ENCODE data around the gene RBP3. TPM values are rescaled to one million over a fixed set of nuclear protein-coding genes. Genes with fewer than 3 reads are reported as not detected.
"Not testable (repeated sequence)": the region's sequence is repeated elsewhere in the genome, so short reads cannot be mapped to it uniquely, and the experiment has no call there.

Gene RBP3
- total RNA-seq, 2 donors from 2014 or later, result not detected

GRCh38 chr10:47381427-47382379, 33.5 kb downstream of the RBP3 start:
- H3K27ac Mint-ChIP-seq, result no peak overlapping the region
- H3K9me3 ChIP-seq (ENCODE audit: control insufficient read depth, low read length, poor library complexity, severe bottlenecking), result no peaks in the 10 kb centered on the region
- H3K27me3 Mint-ChIP-seq, result peaks cover 71% of the 10 kb centered on the region
- H3K4me1 Mint-ChIP-seq, result peaks cover 24% of the 10 kb centered on the region
- no peak overlapping the region for H3K4me3 Mint-ChIP-seq
- H3K36me3 Mint-ChIP-seq (ENCODE audit: low read depth), result peaks cover 12% of the 10 kb centered on the region
- no peak for ATAC-seq
- DNase-seq, result no peak

DNA sequence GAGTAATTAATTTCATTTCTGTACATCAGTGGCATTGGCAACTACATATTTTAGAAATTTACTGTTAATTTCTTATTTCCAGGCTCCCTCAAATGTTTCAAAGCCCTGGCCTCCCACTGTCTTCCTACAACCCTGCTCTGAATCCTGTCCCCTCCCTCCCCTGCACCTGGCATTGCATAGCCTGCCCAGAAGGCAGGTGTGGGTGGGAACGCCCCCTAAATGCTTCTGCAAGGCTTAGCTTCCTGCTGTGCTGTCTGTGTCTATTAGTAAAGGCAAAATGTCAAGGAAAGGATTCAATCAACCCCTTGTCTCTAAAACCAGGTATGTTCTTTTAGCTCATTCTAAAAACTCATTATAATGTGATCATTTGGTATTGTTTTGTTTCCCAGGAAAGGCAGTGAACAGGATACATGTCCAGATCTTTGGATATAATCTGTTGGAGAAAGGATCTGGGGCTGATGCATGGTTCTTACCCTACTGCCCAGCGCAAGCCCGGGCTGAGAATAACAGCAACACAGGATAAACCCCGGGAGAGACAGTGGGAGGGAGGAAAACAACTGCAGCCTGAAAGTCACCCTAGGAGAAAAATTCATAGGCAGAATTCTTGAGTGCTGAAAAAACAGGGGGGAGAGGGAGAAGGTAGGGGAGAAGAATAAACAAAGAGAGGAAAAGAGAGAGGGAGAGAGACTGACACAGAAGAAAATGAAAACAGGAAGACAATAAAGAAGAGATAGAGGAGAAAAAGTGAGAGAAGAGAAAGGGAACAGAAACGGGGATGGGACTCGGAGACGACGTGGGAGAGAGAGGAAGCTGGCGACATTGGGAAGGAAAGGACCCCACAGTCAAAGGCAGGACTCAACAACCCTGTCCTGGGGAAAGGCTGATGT, 35.3 kb downstream of the RBP3 start:
- DNase-seq, result no peak
- H3K4me1 Mint-ChIP-seq, result peaks cover 14% of the 10 kb centered on the region
- H3K36me3 Mint-ChIP-seq (ENCODE audit: low read depth), result peaks cover 11% of the 10 kb centered on the region
- H3K4me3 Mint-ChIP-seq, result peak overlapping the region; percentile 95
- no peak for ATAC-seq
- no peaks in the 10 kb centered on the region for H3K9me3 ChIP-seq (ENCODE audit: control insufficient read depth, low read length, poor library complexity, severe bottlenecking)
- H3K27me3 Mint-ChIP-seq, result peaks cover 54% of the 10 kb centered on the region
- H3K27ac Mint-ChIP-seq, result peak overlapping the region; percentile 78

GRCh38 chr10:47384148-47384921, 36.2 kb downstream of the RBP3 start, which contains the start of gene ZNF488:
TSS of gene ZNF488 (minus strand) at chr10:47384293. CDS start at chr10:47368829, 15,464 bp downstream.
- H3K9me3 ChIP-seq (ENCODE audit: control insufficient read depth, low read length, poor library complexity, severe bottlenecking), result no peaks in the 10 kb centered on the region
- Mint-ChIP-seq H3K36me3 (ENCODE audit: low read depth) (peaks cover 11% of the 10 kb centered on the region), H3K4me1 (peaks cover 14% of the 10 kb centered on the region), H3K27me3 (peaks cover 46% of the 10 kb centered on the region), H3K27ac (peak within 1 kb of the TSS; percentile 78), H3K4me3 (peak within 1 kb of the TSS; percentile 95)
- ATAC-seq, result peak; percentile 94
- DNase-seq, result peak; percentile 43 to 66 (median 49)

DNA sequence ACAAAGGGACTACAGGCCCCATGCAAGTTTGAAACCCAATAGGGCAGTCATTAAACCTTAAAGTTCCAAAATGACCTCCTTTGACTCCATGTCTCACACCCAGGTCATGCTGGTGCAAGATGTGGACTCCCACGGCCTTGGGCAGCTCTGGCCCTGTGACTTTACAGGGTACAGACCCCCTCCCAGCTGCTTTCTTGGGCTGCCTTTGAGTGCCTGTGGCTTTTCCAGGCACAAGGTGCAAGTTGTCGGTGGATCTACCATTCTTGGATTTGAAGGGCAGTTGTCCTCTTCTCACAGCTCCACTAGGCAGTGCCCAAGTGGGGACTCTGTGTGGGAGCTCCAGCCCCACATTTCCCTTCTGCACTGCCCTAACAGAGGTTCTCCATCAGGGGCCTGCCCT, 37.9 kb downstream of the RBP3 start:
- DNase-seq; ATAC-seq; H3K4me3 Mint-ChIP-seq; H3K9me3 ChIP-seq (ENCODE audit: control insufficient read depth, low read length, poor library complexity, severe bottlenecking); H3K27ac Mint-ChIP-seq: not testable (repeated sequence)
- Mint-ChIP-seq H3K27me3 (peaks cover 30% of the 10 kb centered on the region), H3K36me3 (ENCODE audit: low read depth) (peaks cover 11% of the 10 kb centered on the region), H3K4me1 (peaks cover 14% of the 10 kb centered on the region)

DNA sequence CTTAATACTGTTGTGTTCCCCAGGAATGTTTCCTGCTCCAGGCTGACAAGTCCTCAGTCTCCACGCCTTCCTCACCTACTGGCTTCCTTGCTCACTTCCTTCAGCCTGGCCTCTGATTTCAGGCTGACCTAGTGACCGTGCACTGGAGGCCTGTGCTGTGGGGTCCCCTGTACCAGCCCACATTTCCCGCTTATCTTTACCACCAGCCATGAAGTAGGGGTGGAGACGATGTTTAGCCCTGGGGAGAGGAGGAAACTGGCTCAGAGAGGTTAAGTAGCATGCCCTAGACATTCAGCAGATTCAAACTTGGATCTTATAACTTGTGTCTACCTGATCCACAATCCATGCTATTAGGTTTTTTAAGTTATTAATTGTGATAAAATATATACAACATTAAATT, 40.7 kb downstream of the RBP3 start:
- ATAC-seq, result no peak
- Mint-ChIP-seq H3K4me1 (peaks cover 5% of the 10 kb centered on the region), H3K36me3 (ENCODE audit: low read depth) (peaks cover 5% of the 10 kb centered on the region), H3K27me3 (peaks cover 29% of the 10 kb centered on the region), H3K27ac (no peak overlapping the region), H3K4me3 (no peak overlapping the region)
- no peak for DNase-seq
- H3K9me3 ChIP-seq (ENCODE audit: control insufficient read depth, low read length, poor library complexity, severe bottlenecking), result no peaks in the 10 kb centered on the region

- Mint-ChIP-seq H3K27ac (no peak overlapping the region), H3K4me3 (no peak overlapping the region), H3K36me3 (ENCODE audit: low read depth) (peaks cover 4% of the 10 kb centered on the region), H3K4me1 (peaks cover 4% of the 10 kb centered on the region), H3K27me3 (peaks cover 34% of the 10 kb centered on the region)
- ATAC-seq (no peak), DNase-seq (no peak)
- no peaks in the 10 kb centered on the region for H3K9me3 ChIP-seq (ENCODE audit: control insufficient read depth, low read length, poor library complexity, severe bottlenecking)
These were observed 41.5 kb downstream of the RBP3 start for GRCh38 chr10:47389619-47390018.

GRCh38 chr10:47396311-47396717, 48.2 kb downstream of the RBP3 start:
- DNase-seq (no peak), ATAC-seq (no peak)
- Mint-ChIP-seq H3K27ac (no peak overlapping the region), H3K27me3 (peaks cover 87% of the 10 kb centered on the region), H3K4me1 (no peaks in the 10 kb centered on the region), H3K4me3 (no peak overlapping the region), H3K36me3 (ENCODE audit: low read depth) (peaks cover 9% of the 10 kb centered on the region)
- no peaks in the 10 kb centered on the region for H3K9me3 ChIP-seq (ENCODE audit: control insufficient read depth, low read length, poor library complexity, severe bottlenecking)

GRCh38 chr10:47397256-47397655, 49.1 kb downstream of the RBP3 start:
- peaks cover 9% of the 10 kb centered on the region for H3K36me3 Mint-ChIP-seq (ENCODE audit: low read depth)
- ATAC-seq (no peak), DNase-seq (no peak)
- H3K27me3 Mint-ChIP-seq, result peaks cover 86% of the 10 kb centered on the region
- no peaks in the 10 kb centered on the region for H3K9me3 ChIP-seq (ENCODE audit: control insufficient read depth, low read length, poor library complexity, severe bottlenecking)
- no peak overlapping the region for H3K4me3 Mint-ChIP-seq
- no peak overlapping the region for H3K27ac Mint-ChIP-seq
- H3K4me1 Mint-ChIP-seq, result peaks cover 1% of the 10 kb centered on the region

GRCh38 chr10:47400251-47400650, 52.1 kb downstream of the RBP3 start:
- H3K27me3 Mint-ChIP-seq, result peaks cover 79% of the 10 kb centered on the region
- DNase-seq, result no peak
- H3K9me3 ChIP-seq (ENCODE audit: control insufficient read depth, low read length, poor library complexity, severe bottlenecking), result no peaks in the 10 kb centered on the region

DNA sequence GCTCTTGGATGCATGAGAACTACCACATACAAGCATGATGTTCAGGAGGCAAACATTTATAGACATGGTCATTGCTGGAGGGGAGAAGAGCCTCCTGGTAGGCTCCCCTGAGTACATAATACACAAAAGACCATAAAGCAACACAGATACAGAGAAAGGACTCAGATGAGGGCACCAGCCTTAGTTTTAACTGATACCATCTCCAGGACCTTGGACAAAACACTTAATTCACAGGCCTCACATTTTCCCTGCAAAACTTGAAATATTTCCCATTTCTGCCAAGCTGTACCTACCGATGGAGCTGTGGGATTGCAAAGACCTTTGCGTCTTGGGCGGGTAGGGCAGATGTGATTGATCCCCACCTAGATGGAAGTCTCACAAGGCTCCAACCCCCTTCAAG, 52.6 kb downstream of the RBP3 start:
- H3K27me3 Mint-ChIP-seq, result peaks cover 74% of the 10 kb centered on the region
- ATAC-seq, result no peak
- H3K27ac Mint-ChIP-seq, result no peak overlapping the region
- H3K4me3 Mint-ChIP-seq, result no peak overlapping the region
- no peak for DNase-seq
- no peaks in the 10 kb centered on the region for H3K9me3 ChIP-seq (ENCODE audit: control insufficient read depth, low read length, poor library complexity, severe bottlenecking)
- H3K36me3 Mint-ChIP-seq (ENCODE audit: low read depth), result peaks cover 7% of the 10 kb centered on the region
- H3K4me1 Mint-ChIP-seq, result peaks cover 2% of the 10 kb centered on the region

More at GRCh38 chr10:47400251-47400650, 52.1 kb downstream of the RBP3 start:
- H3K27ac Mint-ChIP-seq, result no peak overlapping the region
- H3K4me1 Mint-ChIP-seq, result peaks cover 2% of the 10 kb centered on the region
- no peak for ATAC-seq
- H3K36me3 Mint-ChIP-seq (ENCODE audit: low read depth), result peaks cover 11% of the 10 kb centered on the region
- H3K4me3 Mint-ChIP-seq, result no peak overlapping the region

GRCh38 chr10:47401210-47401609, 53.0 kb downstream of the RBP3 start:
- Mint-ChIP-seq H3K36me3 (ENCODE audit: low read depth) (peaks cover 6% of the 10 kb centered on the region), H3K4me3 (no peak overlapping the region), H3K4me1 (peaks cover 2% of the 10 kb centered on the region), H3K27ac (no peak overlapping the region), H3K27me3 (peaks cover 70% of the 10 kb centered on the region)
- H3K9me3 ChIP-seq (ENCODE audit: control insufficient read depth, low read length, poor library complexity, severe bottlenecking), result no peaks in the 10 kb centered on the region
- ATAC-seq (no peak), DNase-seq (no peak)

DNA sequence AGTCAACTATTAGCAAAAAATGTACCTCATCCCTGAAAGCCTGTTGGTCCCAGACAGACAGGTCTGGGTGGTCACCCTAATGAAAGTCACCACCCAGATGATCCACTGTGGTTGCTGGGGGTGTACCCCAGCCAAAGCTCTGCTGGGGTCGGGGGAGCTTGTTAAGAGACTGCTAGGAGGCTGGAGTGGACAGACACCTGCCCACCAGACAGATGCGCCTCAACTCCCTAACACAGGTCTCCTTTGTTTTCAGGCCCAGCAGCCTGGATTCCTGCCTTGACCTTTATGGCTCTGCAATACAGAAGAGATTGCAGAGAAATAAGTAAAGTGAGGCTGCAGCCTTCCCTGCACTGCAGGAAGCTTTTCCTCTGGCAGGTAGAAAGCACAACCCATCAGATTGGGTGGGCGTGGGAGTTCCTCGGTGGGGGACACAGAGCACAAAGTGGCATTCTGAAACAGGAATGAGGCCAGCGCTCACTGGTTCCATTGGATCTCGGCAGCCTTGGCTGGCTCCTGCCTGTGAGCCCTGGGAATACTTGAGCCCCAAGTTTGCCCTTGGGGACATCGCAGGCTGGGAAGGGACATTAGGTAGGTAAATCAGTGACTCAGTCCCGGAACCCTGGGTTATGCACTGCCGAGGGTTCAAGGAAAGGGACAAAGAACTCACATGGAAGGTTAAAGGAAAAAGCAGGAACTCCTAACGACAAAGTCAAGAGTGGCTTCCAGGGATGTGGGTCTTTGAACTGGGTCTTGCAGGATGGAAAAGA, 53.9 kb downstream of the RBP3 start:
- no peak overlapping the region for H3K27ac Mint-ChIP-seq
- H3K9me3 ChIP-seq (ENCODE audit: control insufficient read depth, low read length, poor library complexity, severe bottlenecking), result no peaks in the 10 kb centered on the region
- peaks cover 2% of the 10 kb centered on the region for H3K4me1 Mint-ChIP-seq
- H3K36me3 Mint-ChIP-seq (ENCODE audit: low read depth), result peaks cover 4% of the 10 kb centered on the region
- no peak overlapping the region for H3K4me3 Mint-ChIP-seq
- ATAC-seq (no peak), DNase-seq (no peak)
- peaks cover 61% of the 10 kb centered on the region for H3K27me3 Mint-ChIP-seq
